Measurements from ENCODE around the gene LPAR3.

The LPAR3 gene

DNA sequence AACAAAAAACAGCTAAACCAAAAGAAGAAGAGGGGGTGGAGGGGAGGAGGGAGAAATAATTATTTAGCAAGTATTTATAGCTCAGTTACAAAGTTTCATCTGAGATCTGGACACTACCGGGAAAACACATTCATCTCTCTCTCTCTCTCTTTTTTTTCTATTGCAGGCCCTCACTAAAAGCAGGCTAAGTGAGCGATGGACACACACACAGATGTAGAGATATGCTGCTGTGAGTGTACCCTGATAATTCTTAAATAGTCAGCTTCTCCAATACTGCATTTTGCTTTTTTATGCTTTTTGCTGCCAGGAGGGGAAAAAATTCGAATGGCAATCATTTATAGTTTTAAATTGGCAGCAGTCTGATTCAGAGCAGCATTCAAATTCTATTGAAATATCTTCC, 65.0 kb downstream of the LPAR3 start:
- DNase-seq (ENCODE audit: low read depth), result no peak

DNA sequence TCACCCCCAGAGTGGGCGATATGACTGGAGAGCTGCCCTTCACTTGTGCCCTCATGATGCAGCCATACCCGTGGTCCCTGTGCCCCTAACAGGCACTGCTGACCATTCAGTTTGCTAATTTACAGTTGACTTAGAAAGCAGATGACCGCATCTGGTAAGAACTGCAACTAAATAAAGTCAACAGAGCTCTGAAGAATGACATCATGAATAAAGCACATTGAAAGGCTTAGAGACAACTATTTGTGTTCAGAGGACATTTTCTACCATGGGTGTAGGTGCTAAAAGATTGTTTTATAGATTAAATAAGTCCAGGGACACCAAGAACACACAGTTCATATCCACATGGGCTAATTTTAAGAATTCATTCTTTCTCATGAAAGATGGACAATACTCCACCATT, 65.5 kb downstream of the LPAR3 start:
- no peak for DNase-seq (ENCODE audit: low read depth)

DNA sequence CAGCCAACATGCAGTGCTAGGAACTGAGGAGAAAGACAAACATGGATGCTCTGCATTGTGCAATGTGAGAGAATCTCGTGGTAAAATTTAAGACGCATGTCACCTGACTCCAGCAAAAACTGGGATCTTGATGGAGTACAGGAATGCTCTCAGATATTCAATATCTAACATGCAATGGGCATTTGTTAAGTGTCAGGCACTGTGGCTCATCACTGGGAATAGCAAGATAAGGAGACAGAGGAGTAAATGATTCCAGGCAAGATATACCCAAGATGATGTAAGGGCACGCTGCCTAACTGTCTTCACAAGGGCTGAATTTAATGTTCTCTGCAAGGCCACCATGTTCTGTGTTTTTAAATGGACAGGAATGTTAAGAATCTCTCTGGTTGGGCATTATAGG, 67.8 kb downstream of the LPAR3 start:
- DNase-seq (ENCODE audit: low read depth), result no peak

DNA sequence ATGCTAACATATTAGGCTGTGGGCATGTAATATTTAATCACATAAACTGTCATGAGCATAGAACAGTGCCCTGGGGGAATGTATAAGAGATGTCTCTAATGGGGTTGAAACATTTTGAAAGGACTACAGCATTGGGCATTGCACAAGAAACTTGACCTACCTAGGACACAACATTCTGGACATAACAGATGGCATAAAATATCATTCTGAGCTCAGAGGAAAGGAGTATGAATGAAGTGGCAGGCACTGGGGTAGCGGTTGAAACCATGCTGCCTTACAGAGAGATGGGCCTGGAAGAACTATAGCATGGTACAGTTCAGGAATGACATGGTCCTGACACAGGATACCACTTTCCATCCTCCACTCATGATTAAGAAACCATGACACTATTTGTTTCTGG, 69.0 kb downstream of the LPAR3 start:
- no peak for DNase-seq (ENCODE audit: low read depth)

DNA sequence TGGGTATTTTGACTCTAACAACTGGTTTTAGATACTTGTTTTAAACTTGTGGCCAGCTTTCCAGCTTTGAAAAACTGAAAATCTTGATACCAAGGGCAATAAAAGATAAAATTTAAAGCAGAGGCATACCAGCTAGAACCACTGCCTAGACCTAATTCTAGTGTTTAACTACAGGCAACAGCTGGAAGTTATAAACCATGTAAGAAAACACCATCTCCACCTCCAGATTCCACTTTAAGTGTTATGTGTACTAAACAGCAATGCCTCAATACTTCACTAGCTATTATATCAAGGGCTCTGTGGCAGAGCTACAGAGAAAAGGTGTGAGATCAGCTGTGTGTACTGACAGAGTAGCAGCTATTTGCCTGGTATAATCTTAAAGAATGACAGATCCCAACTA, 69.5 kb downstream of the LPAR3 start:
- no peak for DNase-seq (ENCODE audit: low read depth)

DNA sequence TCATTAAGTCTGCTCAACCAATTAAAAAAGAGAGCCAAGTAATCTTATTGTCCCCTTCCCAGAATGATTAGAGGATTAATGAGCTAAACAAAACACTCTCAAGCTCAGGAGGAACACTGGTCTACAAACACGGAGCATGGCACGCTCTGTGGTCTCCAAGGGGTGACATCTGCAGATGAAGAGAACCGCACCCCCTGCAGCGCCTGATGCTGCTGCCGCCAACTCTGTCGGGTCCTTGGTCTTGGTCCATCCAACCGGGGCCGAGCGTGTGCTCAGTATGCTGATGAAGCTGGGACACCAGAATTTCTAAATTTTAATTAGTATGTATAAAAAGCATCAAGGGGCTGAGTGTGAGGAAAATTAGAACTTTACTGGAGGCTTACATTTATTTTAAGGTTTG, 82.7 kb downstream of the LPAR3 start:
- DNase-seq (ENCODE audit: low read depth), result no peak

DNA sequence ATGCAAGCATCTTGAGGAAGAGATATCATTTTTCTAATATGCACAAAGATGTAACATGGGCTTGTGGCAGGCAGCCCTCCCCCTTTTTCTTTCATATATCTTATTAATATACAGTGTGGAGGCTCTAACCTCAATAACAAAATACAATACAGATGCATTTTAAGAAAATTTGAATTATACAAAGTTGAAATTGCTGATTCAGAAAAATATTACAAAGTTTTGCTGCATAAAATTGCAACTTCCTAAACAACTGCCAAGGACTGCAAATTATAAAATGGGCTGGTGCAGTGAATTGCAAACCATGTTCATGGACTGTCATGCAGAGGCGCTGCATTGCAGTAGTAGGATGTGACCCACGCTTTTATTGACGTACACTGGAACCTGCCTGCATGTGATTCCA, 84.0 kb downstream of the LPAR3 start:
- no peak for DNase-seq (ENCODE audit: low read depth)

DNA sequence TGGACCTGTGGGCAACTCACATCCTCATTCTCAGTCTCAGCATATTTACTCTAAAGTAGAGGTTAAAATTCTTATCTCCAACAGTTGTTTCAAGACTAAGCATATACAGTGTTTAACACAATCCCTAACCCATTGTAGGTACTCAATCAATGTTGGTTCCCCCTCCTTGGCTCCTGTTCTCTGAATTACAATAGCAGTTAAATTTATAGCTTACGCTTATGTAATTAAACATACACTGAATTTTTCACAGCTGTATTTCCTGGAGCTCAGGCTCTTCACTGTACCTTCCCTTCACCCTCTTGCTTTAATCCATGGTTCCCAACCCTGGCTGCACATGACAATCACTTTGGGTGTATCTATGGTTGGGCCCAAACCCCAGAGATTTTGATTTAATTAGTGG, 89.4 kb downstream of the LPAR3 start:
- DNase-seq (ENCODE audit: low read depth), result no peak

DNA sequence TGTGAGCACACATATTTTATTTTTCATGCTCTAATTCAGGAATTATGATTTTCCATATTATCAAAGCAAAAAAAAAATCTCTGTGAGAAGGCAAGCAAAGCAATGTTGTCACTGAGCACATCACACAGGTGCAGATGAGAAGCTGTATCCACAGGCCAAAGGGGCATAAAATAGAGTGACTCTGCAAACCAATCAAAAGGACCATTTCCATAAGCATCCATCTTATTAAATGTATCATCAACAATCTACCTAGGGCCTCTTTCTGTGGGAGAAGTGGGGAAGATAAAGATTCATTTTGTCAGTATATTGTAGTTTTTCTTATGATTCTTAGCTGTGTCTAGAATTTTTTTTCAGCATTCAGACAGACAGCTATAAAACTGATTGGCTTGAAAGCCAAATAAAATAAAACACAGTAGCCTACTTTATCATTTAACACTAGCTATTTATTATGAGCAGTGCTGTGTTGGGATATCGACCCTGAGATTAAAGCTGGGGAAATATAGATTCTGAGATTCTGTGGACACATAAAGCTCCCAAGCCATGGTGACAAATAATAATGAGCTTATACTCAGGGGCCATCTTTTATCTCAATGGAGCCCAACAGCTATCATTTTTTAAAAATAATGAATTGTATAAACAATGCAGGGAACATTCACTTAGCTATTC, 90.3 kb downstream of the LPAR3 start:
- DNase-seq (ENCODE audit: low read depth), result no peak

DNA sequence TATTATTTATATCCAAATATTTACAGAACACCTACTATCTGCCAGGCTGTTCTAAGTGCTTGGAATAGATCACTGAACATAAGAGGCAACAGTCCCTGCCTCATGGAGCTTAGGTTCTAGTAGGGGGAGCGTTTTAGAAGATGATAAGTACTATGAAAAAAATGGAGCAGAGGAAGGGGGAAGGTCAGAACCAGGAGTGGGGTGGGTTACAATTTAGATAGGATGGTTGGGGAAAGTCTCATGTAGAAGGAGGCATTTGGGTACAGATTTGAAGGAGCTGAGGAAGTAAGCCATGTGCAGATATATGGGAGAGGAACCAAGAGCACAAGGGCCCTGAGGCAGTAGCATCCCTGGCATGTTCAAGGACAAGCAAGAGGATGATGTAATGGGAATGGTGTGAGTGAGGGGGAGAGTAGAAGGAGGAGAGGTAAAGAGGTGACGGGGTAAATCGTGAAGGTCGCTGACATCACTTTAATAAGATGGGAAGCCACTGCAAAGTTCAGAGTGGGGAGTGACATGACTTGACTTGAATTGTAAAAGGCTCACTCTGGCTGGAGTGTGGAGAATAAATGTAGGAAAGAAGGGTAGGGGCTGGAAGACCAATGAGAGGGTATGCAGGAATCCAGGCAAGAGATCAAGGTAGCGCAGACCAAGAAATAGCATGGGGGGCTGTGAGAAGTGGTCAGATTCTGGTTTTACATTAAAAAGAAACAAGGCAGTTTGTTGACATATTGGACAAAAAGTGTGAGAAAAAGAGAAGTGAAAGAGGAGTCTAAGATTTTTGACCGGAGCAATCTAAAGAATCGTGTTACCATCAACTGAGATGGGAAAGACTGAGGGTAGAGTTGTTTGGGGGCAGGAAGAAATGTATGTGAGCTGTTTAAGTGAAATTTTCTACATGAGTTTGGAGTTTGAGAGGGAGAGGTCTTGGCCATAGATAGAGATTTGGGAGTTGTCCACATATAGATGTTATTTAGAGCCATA, 92.6 kb downstream of the LPAR3 start:
- no peak for DNase-seq (ENCODE audit: low read depth)

DNA sequence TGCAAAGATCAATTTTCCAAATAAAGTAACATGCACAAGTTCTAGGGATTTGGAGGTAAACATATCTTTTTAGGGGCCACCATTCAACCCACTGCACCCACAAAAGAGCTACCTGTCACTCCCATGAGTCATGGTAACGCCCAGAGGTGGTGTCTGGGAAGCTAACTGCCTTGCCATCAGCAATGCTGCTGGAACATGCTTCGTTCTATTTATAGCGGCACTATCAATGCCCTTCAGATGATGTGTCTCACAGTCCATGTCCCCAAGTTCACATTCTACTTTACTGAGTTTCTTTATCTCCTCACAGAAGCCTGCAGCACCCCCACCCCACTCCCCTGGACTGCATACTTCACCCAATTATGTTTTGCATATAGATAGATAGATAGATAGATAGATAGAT, 95.4 kb downstream of the LPAR3 start:
- no peak for DNase-seq (ENCODE audit: low read depth)

DNA sequence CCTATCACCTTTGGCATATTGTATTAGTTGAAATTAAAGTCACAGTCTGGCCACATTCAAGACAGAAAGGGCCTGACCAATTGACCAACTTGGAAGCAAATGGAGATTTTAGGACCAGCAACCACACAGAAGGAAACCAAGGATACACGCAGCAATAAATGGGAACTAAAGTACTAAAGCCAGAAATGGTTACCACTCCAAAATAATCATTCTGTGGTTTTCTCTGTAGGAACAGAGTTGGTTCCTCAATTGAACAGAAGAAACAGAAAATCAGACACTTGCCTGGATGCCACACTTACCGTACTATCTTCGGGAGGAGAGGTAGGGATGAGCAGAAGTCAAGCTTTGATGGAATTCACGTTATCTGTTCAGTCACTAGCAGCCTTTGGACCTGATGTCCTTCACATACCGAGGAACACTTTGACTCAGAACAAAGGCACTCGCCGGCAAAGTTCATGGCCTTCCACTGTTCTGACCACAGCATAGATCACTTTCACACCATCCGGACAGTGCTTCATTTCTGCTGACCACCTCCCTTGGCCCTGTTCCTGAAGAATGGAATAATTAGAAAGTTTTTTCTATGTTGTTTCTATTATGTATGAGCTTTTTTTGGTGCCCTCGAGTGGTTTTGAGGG, 96.9 kb downstream of the LPAR3 start:
- DNase-seq (ENCODE audit: low read depth), result no peak

DNA sequence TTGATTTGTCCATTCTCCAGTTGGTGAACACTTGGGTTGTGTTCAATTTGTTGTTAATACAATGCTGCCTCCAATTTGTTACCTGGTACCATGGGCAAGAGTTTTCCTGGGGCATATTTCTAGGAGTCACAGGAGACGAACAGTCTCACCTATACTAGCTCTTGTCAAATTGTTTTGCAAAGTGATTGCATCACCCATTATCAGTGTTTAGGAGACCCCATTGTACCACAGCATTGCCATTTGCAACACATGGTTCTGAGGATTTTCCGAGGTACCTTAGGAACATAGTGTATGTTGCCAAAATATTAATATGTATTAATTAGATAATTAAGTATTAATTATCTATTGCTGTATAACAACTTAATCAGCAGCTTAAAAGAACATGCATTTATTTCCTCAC, 97.8 kb downstream of the LPAR3 start:
- DNase-seq (ENCODE audit: low read depth), result no peak

DNA sequence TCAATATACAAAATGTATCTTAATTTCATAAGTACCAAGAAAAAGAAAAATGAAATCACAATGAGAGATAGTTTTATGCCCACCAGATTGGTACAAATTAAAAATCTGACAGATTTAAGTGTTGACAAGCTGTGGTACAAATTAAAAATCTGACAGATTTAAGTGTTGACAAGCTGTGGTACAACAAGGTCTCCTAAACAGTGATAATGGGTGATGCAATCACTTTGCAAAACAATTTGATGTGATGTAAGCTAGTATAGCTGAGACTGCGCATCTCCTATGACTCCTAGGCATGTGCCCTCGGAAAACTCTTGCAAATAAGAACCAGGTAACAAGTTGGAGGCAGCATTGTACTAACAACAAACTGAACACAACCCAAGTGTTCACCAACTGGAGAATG, 100.6 kb downstream of the LPAR3 start:
- no peak for DNase-seq (ENCODE audit: low read depth)

DNA sequence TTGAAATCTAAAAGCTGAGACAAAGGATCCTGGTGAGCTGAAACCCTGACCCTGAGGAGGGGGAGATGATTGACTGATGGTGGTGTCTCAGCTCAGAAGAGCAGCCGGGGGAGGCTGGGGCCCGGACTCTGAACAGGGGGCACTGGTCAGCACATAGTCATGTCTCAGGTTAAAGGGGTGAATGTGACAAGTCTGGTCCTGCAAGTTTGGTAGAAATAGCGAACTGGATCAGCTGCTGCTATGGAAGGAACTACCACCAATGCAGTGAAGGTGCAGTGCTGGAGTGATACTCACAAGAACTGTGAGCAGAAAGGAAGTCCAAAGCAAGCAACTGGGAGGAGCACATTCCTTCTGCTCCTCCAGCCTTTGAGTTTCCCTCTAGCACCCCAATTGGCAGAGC, 104.0 kb downstream of the LPAR3 start:
- no peak for DNase-seq (ENCODE audit: low read depth)

DNA sequence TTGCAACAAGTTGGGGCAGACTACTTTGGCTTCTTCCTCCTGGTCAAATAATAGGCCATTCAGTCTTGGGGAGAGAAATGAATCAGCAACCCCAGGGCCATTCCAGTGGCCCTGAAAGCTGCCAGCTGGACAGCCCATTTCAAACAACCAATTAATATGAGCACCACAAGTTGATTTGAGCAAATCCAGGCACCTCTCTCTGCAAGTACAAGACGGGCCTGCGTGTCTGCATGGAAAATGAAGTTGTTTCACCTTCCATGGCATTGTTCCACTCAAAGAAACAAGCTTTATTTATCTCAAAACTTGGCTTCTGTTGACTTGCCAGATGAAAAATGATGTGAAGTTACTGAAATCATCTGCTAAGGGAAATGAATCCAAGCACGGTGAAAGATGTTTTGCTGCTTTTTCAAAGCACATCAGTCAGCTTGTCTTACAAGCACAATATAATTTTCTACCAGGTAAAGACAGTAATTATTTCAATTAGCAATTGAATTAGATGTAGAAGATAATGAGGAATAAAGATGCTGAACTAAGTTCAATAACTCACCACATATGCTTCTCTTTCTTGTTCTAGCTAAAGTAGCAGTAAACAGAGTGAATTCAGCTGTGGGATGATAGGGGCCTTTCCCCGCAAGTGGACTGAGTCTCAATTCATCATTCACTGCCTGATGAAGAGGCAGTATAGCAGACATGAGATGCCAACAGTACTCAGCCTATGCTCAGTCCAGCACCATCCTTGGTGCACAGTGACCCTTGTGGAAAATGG, 107.6 kb downstream of the LPAR3 start:
- DNase-seq (ENCODE audit: low read depth), result no peak

DNA sequence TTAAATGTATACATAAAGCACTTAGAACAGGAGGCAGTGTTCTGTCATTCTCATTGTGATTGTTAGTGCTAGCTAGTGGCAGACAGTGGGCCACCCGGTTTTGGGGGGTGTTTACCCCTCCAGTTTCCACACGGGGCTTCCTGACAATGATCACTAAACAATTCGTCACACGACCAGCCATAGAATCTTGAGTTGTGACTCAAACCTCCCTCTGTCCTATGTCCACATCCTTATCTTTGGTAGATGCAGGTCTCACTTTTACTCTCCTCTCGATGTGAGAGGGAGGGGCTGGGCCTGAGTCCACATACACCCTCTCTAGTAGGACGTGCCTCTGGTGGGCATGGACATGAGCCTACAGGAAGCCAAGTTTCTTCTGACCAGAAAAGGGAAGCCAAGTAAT, 110.1 kb downstream of the LPAR3 start:
- DNase-seq (ENCODE audit: low read depth), result no peak

DNA sequence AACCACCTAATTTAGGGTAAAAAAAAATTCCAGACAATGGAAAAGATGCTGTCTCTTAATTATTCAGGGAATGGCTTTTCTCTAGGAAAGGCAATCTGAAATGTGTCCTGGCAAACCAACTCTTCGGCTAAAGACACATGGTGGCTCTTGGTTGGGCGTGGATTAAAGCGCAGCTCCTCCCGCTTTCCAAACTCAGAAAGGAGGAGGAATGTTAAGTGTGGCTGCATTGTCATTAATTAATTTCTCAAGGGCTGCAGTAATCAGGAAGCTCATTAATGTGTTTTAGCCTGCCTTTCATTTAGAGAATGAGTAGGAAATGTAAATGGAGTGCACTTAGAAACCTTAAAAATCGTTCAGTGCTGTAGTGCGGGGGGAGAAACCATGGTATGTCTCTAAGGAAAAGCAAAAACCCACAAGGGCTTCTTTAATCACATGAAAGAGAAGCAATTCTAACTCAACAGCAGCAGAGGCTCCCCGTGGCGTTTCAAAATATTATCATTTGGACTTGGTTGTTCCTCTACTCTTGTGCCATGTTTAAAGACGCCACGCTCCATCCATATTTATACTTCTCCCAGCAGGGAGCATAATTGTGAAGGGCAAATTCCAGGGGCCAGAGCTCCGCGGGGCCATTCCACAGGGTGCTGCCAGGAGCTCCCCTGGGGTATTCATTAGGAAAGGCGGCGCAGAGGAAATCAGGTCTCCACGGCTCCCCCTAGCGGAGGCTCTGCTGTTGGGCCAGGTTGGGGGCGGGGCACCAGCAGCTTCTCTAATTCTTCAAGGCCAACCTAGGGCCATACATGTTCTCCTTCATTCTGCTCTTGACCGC, 110.8 kb downstream of the LPAR3 start:
- DNase-seq (ENCODE audit: low read depth), result peak; percentile 21

DNA sequence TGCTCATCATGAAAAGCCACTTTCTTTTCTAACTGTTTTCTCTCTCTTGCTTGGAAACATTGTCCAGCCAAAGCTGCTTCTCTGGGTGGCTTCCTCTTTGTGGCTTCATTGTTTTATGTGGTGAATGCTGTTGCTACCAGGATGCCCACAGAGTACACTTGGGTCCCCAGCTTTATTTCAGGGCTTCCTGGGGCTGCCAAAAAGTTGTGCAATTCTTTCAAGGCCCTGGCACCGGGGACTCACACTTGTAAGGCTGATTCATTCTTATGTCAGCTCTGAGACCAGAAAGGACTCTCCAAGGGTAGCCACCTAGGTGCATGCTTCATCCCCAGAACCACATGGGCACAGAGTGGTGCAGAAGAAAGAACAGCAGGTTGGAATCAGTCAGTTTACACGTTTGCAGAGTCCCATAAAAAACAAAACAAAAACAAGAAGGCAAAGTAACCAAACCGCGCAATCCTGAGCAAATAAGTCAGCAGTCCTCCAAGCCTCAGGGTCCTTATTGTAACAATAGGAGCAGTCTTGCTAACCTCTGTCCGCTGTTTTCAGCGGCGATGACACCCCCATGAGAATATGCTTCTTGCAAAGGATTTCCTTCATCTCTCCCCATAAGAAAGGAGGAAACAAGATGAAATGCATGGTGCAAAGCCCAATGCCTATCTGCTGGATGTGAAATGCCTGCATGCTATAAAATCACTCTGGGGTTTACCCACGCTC, 112.8 kb downstream of the LPAR3 start:
- DNase-seq (ENCODE audit: low read depth), result peak; percentile 59

DNA sequence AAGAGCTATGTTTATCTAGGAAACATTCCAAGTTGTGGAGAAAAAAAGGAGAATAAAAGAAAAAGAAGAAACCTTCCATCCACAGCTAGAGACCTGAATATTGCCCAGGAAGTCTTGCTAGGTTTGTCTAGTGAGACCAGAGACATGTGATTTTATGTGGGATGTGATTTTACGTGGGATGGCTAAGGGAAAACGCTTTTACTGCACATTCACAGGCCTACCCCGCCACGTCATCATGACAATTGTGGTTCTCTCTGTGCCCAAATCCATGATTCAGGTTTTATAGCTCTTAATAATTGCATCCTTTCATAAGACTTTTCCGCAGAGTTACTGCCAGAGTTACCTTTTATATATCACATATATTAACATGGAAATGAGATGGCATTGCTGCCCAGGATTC, 116.4 kb downstream of the LPAR3 start:
- DNase-seq (ENCODE audit: low read depth), result peak; percentile 63

DNA sequence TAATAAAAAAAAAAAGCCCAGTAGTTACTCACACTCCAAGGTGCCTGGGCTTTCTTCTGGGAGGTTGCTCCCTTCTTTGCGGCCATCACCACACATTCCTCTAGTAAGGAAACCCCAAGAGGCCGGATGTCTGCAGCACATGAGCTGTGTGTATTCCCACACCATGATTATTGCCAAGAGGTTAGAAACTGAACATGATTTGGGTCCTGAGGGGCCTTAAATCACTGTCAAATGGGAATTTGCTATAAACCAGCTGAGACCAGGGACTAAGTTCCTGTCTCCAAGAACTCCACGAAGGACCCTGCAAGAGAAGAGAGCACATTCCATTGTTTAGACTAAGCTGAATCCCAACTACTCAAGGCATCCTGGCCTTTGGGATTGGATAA, 117.5 kb downstream of the LPAR3 start:
- no peak for DNase-seq (ENCODE audit: low read depth)

Measured in stromal cell of bone marrow (primary cell).